ENCODE data around the gene INHBC.

Gene INHBC

DNA sequence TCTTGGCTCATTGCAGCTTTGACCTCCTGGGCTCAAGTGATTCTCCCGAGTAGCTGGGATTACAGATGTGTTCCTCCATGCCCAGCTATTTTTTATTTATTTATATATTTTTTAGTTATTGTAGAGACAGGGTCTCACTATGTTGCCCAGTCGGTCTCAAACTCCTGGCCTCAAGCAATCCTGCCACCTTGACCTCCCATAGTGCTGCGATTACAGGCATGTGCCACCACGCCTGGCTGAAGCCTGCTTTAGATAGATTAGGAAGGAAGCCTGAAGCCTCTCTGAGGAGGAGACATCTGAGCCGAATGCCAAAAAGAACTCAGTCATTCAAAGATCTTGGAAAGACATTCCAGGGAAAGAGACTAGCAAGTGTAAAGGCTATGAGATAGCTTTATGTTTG lies 10.2 kb downstream of the INHBC start:
- WGBS, 2 donors (ENCODE audit: extremely low coverage in 2 of 2, insufficient read length in 2 of 2, insufficient replicate concordance in 1 of 2) = no CpG with 5 or more reads among the region's 5 CpGs

GRCh38 chr12:57446292-57446960 lies 11.8 kb downstream of the INHBC start:
- H3K4ac ChIP-seq (ENCODE audit: low read length) = no peak overlapping the region
- DNase-seq (ENCODE audit: low spot score) = no peak
- H2AFZ ChIP-seq (ENCODE audit: low read length) = no peak overlapping the region
- no CpG with 5 or more reads among the region's 6 CpGs for WGBS, 2 donors (ENCODE audit: extremely low coverage in 2 of 2, insufficient read length in 2 of 2, insufficient replicate concordance in 1 of 2)
- no peak overlapping the region for H2BK12ac ChIP-seq (ENCODE audit: low read length)
- no peak overlapping the region for H3K14ac ChIP-seq (ENCODE audit: low read length)
- no peak overlapping the region for H2BK120ac ChIP-seq (ENCODE audit: low read depth, low read length)
- H3K4me3 ChIP-seq (ENCODE audit: low read length in 2 of 2) = no peak overlapping the region
- no peak overlapping the region for H3K18ac ChIP-seq (ENCODE audit: low read length)
- H4K91ac ChIP-seq (ENCODE audit: low read depth, low read length, poor library complexity) = no peak overlapping the region
- H2BK5ac ChIP-seq (ENCODE audit: low read length) = no peak overlapping the region
- peaks cover 0 to 2% of the 10 kb centered on the region in 2 donors for H3K9me3 ChIP-seq (replicated peaks in 1 of 2; ENCODE audit: control insufficient read depth in 2 of 2, insufficient read depth in 1 of 2, low read depth in 1 of 2, low read length in 2 of 2)
- no peak overlapping the region for H2BK15ac ChIP-seq (ENCODE audit: low read length)
- peaks cover 0 to 11% (median 0%) of the 10 kb centered on the region in 3 experiments for H3K27me3 ChIP-seq (ENCODE audit: control insufficient read depth in 3 of 3, insufficient read depth in 3 of 3, low read depth in 1 of 3, low read length in 3 of 3)
- H4K8ac ChIP-seq (ENCODE audit: low read depth, low read length) = no peak overlapping the region
- no peak overlapping the region for H3K4me2 ChIP-seq (ENCODE audit: insufficient read depth, low read length, poor library complexity, severe bottlenecking)
- H3K36me3 ChIP-seq (replicated peaks in 1 of 2; ENCODE audit: control insufficient read depth in 2 of 2, insufficient read depth in 2 of 2, low read length in 2 of 2) = no peaks in the 10 kb centered on the region
- H2AK5ac ChIP-seq (ENCODE audit: low read depth, low read length) = no peak overlapping the region
- H3K9ac ChIP-seq (ENCODE audit: low read depth, low read length, poor library complexity) = no peak overlapping the region
- no peak overlapping the region for H3K23ac ChIP-seq (ENCODE audit: low read depth, low read length, poor library complexity)
- no peak overlapping the region for H3K27ac ChIP-seq (replicated peaks; ENCODE audit: low read length)
- H3K79me1 ChIP-seq (ENCODE audit: low read depth, low read length) = no peaks in the 10 kb centered on the region
- no peaks in the 10 kb centered on the region for H3K4me1 ChIP-seq (ENCODE audit: control insufficient read depth in 2 of 2, insufficient read depth in 1 of 2, low read depth in 1 of 2, low read length in 2 of 2)

More for the DNA sequence above, 10.2 kb downstream of the INHBC start:
- Histone ChIP-seq H2BK5ac (ENCODE audit: low read length) (no peak overlapping the region), H3K18ac (ENCODE audit: low read length) (no peak overlapping the region), H3K4me1 (ENCODE audit: control insufficient read depth in 2 of 2, insufficient read depth in 1 of 2, low read depth in 1 of 2, low read length in 2 of 2) (no peaks in the 10 kb centered on the region), H3K4me3 (ENCODE audit: low read length in 2 of 2) (no peak overlapping the region), H4K8ac (ENCODE audit: low read depth, low read length) (no peak overlapping the region), H2AK5ac (ENCODE audit: low read depth, low read length) (no peak overlapping the region), H2BK12ac (ENCODE audit: low read length) (no peak overlapping the region), H3K36me3 (replicated peaks in 1 of 2; ENCODE audit: control insufficient read depth in 2 of 2, insufficient read depth in 2 of 2, low read length in 2 of 2) (no peaks in the 10 kb centered on the region), H3K4me2 (ENCODE audit: insufficient read depth, low read length, poor library complexity, severe bottlenecking) (no peak overlapping the region), H3K14ac (ENCODE audit: low read length) (no peak overlapping the region), H3K79me1 (ENCODE audit: low read depth, low read length) (no peaks in the 10 kb centered on the region), H2BK120ac (ENCODE audit: low read depth, low read length) (no peak overlapping the region), H2AFZ (ENCODE audit: low read length) (no peak overlapping the region), H4K91ac (ENCODE audit: low read depth, low read length, poor library complexity) (no peak overlapping the region), H2BK15ac (ENCODE audit: low read length) (no peak overlapping the region), H3K9me3 (replicated peaks in 1 of 2; ENCODE audit: control insufficient read depth in 2 of 2, insufficient read depth in 1 of 2, low read depth in 1 of 2, low read length in 2 of 2) (peaks cover 0 to 2% of the 10 kb centered on the region in 2 donors), H3K9ac (ENCODE audit: low read depth, low read length, poor library complexity) (no peak overlapping the region), H3K27ac (replicated peaks; ENCODE audit: low read length) (no peak overlapping the region), H3K4ac (ENCODE audit: low read length) (no peak overlapping the region), H3K27me3 (ENCODE audit: control insufficient read depth in 3 of 3, insufficient read depth in 3 of 3, low read depth in 1 of 3, low read length in 3 of 3) (no peaks in the 10 kb centered on the region), H3K23ac (ENCODE audit: low read depth, low read length, poor library complexity) (no peak overlapping the region)
- no peak for DNase-seq (ENCODE audit: low spot score)

- peaks cover 0 to 11% (median 0%) of the 10 kb centered on the region in 3 experiments for H3K27me3 ChIP-seq (ENCODE audit: control insufficient read depth in 3 of 3, insufficient read depth in 3 of 3, low read depth in 1 of 3, low read length in 3 of 3)
- H3K14ac ChIP-seq (ENCODE audit: low read length) = no peak overlapping the region
- no peak overlapping the region for H3K4me3 ChIP-seq (ENCODE audit: low read length in 2 of 2)
- no peaks in the 10 kb centered on the region for H3K9me3 ChIP-seq (replicated peaks in 1 of 2; ENCODE audit: control insufficient read depth in 2 of 2, insufficient read depth in 1 of 2, low read depth in 1 of 2, low read length in 2 of 2)
- no peak overlapping the region for H2BK5ac ChIP-seq (ENCODE audit: low read length)
- no peak overlapping the region for H2BK15ac ChIP-seq (ENCODE audit: low read length)
- no peak overlapping the region for H4K91ac ChIP-seq (ENCODE audit: low read depth, low read length, poor library complexity)
- H2AFZ ChIP-seq (ENCODE audit: low read length) = no peak overlapping the region
- no peak overlapping the region for H3K23ac ChIP-seq (ENCODE audit: low read depth, low read length, poor library complexity)
- no peak overlapping the region for H3K4ac ChIP-seq (ENCODE audit: low read length)
- H3K18ac ChIP-seq (ENCODE audit: low read length) = no peak overlapping the region
- H3K79me1 ChIP-seq (ENCODE audit: low read depth, low read length) = no peaks in the 10 kb centered on the region
- no peak overlapping the region for H2BK120ac ChIP-seq (ENCODE audit: low read depth, low read length)
- H4K8ac ChIP-seq (ENCODE audit: low read depth, low read length) = no peak overlapping the region
- no CpG with 5 or more reads among the region's 2 CpGs for WGBS, 2 donors (ENCODE audit: extremely low coverage in 2 of 2, insufficient read length in 2 of 2, insufficient replicate concordance in 1 of 2)
- H3K36me3 ChIP-seq (replicated peaks in 1 of 2; ENCODE audit: control insufficient read depth in 2 of 2, insufficient read depth in 2 of 2, low read length in 2 of 2) = no peaks in the 10 kb centered on the region
- no peak overlapping the region for H3K27ac ChIP-seq (replicated peaks; ENCODE audit: low read length)
- H3K4me2 ChIP-seq (ENCODE audit: insufficient read depth, low read length, poor library complexity, severe bottlenecking) = no peak overlapping the region
- peaks cover 4% of the 10 kb centered on the region in 2 donors for H3K4me1 ChIP-seq (ENCODE audit: control insufficient read depth in 2 of 2, insufficient read depth in 1 of 2, low read depth in 1 of 2, low read length in 2 of 2)
- H2AK5ac ChIP-seq (ENCODE audit: low read depth, low read length) = no peak overlapping the region
- no peak overlapping the region for H3K9ac ChIP-seq (ENCODE audit: low read depth, low read length, poor library complexity)
- DNase-seq (ENCODE audit: low spot score) = no peak
- H2BK12ac ChIP-seq (ENCODE audit: low read length) = no peak overlapping the region
These were observed 14.1 kb downstream of the INHBC start for GRCh38 chr12:57448669-57449068.

DNA sequence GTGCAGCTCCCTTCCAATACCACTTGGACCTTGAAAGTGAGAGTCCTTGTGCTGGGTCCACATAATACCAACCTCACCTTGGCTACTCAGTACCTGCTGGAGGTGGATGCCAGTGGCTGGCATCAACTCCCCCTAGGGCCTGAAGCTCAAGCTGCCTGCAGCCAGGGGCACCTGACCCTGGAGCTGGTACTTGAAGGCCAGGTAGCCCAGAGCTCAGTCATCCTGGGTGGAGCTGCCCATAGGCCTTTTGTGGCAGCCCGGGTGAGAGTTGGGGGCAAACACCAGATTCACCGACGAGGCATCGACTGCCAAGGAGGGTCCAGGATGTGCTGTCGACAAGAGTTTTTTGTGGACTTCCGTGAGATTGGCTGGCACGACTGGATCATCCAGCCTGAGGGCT lies 14.8 kb downstream of the INHBC start:
- Histone ChIP-seq H4K91ac (ENCODE audit: low read depth, low read length, poor library complexity) (no peak overlapping the region), H3K9ac (ENCODE audit: low read depth, low read length, poor library complexity) (no peak overlapping the region), H2BK120ac (ENCODE audit: low read depth, low read length) (no peak overlapping the region), H4K8ac (ENCODE audit: low read depth, low read length) (no peak overlapping the region), H2AFZ (ENCODE audit: low read length) (no peak overlapping the region), H3K18ac (ENCODE audit: low read length) (no peak overlapping the region), H3K4me3 (ENCODE audit: low read length in 2 of 2) (no peak overlapping the region), H3K4me2 (ENCODE audit: insufficient read depth, low read length, poor library complexity, severe bottlenecking) (no peak overlapping the region), H3K79me1 (ENCODE audit: low read depth, low read length) (no peaks in the 10 kb centered on the region), H2BK15ac (ENCODE audit: low read length) (no peak overlapping the region), H2AK5ac (ENCODE audit: low read depth, low read length) (no peak overlapping the region), H2BK5ac (ENCODE audit: low read length) (no peak overlapping the region), H3K14ac (ENCODE audit: low read length) (no peak overlapping the region), H3K23ac (ENCODE audit: low read depth, low read length, poor library complexity) (no peak overlapping the region), H3K36me3 (replicated peaks in 1 of 2; ENCODE audit: control insufficient read depth in 2 of 2, insufficient read depth in 2 of 2, low read length in 2 of 2) (no peaks in the 10 kb centered on the region), H3K4me1 (ENCODE audit: control insufficient read depth in 2 of 2, insufficient read depth in 1 of 2, low read depth in 1 of 2, low read length in 2 of 2) (peaks cover 4% of the 10 kb centered on the region in 2 donors), H3K9me3 (replicated peaks in 1 of 2; ENCODE audit: control insufficient read depth in 2 of 2, insufficient read depth in 1 of 2, low read depth in 1 of 2, low read length in 2 of 2) (no peaks in the 10 kb centered on the region), H3K4ac (ENCODE audit: low read length) (no peak overlapping the region), H3K27ac (replicated peaks; ENCODE audit: low read length) (no peak overlapping the region), H3K27me3 (ENCODE audit: control insufficient read depth in 3 of 3, insufficient read depth in 3 of 3, low read depth in 1 of 3, low read length in 3 of 3) (peaks cover 0 to 11% (median 0%) of the 10 kb centered on the region in 3 experiments), H2BK12ac (ENCODE audit: low read length) (no peak overlapping the region)
- no CpG with 5 or more reads among the region's 7 CpGs for WGBS, 2 donors (ENCODE audit: extremely low coverage in 2 of 2, insufficient read length in 2 of 2, insufficient replicate concordance in 1 of 2)
- DNase-seq (ENCODE audit: low spot score) = no peak

Measured in neuronal stem cell (in vitro differentiated cells).